BLaER1 treated with 17β-estradiol and CSF1 and Interleukin-3, amounts not matched to agents 10 nM and 100 nM (cell line): ENCODE measurements around the gene PRCC.
A peak's percentile ranks its signal among the peaks of the same experiment; 100 is the strongest.

Experiments
- H3K27ac ChIP-seq, 11 experiments: shearing (Covaris generic); formaldehyde crosslinking; 2 replicates each; pipeline ENCODE4 v1.8.1; 2022
- H3K27me3 ChIP-seq, 11 experiments: shearing (Covaris generic); formaldehyde crosslinking; 2 replicates each; pipeline ENCODE4 v1.8.1; 2022
- H3K36me3 ChIP-seq, 11 experiments: shearing (Covaris generic); formaldehyde crosslinking; 2 replicates each; pipeline ENCODE4 v1.8.1; 2022
- H3K4me1 ChIP-seq, 10 experiments: shearing (Covaris generic); formaldehyde crosslinking; 2 replicates each; pipeline ENCODE4 v1.8.1; 2022
- H3K4me2 ChIP-seq, 11 experiments: shearing (Covaris generic); formaldehyde crosslinking; 2 replicates each; pipeline ENCODE4 v1.8.1; 2022
- H3K4me3 ChIP-seq, 10 experiments: shearing (Covaris generic); formaldehyde crosslinking; 2 replicates each; pipeline ENCODE4 v1.8.1; 2022
- H3K9ac ChIP-seq, 11 experiments: shearing (Covaris generic); formaldehyde crosslinking; 2 replicates each; pipeline ENCODE4 v1.8.1; 2022
- H3K9me3 ChIP-seq, 11 experiments: shearing (Covaris generic); formaldehyde crosslinking; replicated peaks in 1 of 11; 2 replicates each; pipeline ENCODE4 v1.8.1; 2022
- H4K20me1 ChIP-seq, 11 experiments: shearing (Covaris generic); formaldehyde crosslinking; 2 replicates each; pipeline ENCODE4 v1.8.1; 2022
- Cebpa-rat ChIP-seq, 11 experiments: shearing (Covaris generic); IDR thresholded peaks; 2 replicates each; pipeline ENCODE4 v1.8.1; 2022

Gene PRCC

DNA sequence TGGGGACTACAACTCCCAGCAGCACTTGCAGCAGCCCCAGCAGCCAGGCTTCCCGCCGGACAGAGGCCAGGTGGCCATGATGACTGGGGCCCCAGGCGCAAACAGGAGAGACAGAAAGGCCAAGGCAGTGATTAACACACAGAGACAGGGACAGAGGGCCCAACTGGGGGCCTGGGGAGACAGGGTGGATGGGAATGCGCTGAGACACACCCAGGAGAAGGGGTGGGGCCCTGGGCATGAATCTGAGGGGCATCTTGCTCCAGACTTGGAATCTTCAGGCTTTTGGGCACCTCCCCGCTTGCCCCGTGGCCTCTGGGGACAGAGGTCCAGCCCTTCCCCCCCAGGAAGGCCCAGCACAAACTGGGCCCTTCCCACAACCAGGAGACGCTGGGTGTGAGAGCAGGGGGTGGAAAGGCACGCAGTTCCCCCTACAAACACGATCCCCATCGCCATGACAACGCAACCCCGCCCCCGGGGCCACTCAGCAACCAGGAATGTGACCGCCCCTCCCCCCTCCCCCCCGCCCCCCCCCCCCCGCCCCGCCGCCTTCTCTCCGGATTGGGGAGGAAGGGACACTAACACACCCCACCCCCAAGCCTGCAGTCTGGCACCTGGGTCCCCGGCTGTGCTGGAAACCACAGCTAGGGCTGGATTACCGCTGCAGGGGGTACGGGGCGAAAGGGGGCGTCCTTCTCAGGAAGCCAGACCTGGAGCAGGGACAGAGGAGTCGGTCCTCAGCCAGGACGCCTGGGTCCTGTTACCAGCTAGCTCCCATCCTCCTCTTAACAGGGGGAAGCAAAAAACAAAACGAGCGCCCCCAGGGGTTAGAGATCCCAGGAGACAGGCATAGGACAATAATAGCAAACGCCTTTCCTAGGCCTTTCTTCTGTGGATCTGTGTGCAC, 20.4 kb upstream of the PRCC start:
- H3K27ac ChIP-seq: peak overlapping the region; percentile 93 to 100 (median 99)
- H3K4me2 ChIP-seq: peak overlapping the region; percentile 90 to 100 (median 100)
- peaks cover 0 to 58% (median 35%) of the 10 kb centered on the region in 11 experiments; a peak in 18 of 22 replicates for H4K20me1 ChIP-seq
- H3K9me3 ChIP-seq: no peaks in the 10 kb centered on the region
- peak overlapping the region; percentile 87 to 99 (median 98) for H3K4me3 ChIP-seq
- no peaks in the 10 kb centered on the region for H3K27me3 ChIP-seq
- peak overlapping the region; percentile 95 to 100 (median 99) for H3K9ac ChIP-seq
- peaks cover 38 to 72% (median 61%) of the 10 kb centered on the region in 10 experiments for H3K4me1 ChIP-seq
- H3K36me3 ChIP-seq: peaks cover 31 to 65% (median 51%) of the 10 kb centered on the region in 11 experiments
- TF ChIP-seq Cebpa-rat (IDR thresholded peaks at IDR 0.05): no peak

- peaks cover 43 to 68% (median 59%) of the 10 kb centered on the region in 10 experiments for H3K4me1 ChIP-seq
- peak overlapping the region; percentile 87 to 99 (median 98) for H3K4me3 ChIP-seq
- peak overlapping the region; percentile 93 to 100 (median 99) for H3K27ac ChIP-seq
- peak overlapping the region; percentile 90 to 100 (median 100) for H3K4me2 ChIP-seq
- peaks cover 21 to 54% (median 41%) of the 10 kb centered on the region in 11 experiments for H3K36me3 ChIP-seq
- H4K20me1 ChIP-seq: peaks cover 0 to 55% (median 35%) of the 10 kb centered on the region in 11 experiments; a peak in 18 of 22 replicates
- peak overlapping the region; percentile 95 to 100 (median 99) for H3K9ac ChIP-seq
- no peaks in the 10 kb centered on the region for H3K9me3 ChIP-seq
- TF ChIP-seq Cebpa-rat (IDR thresholded peaks at IDR 0.05): no peak
- no peaks in the 10 kb centered on the region for H3K27me3 ChIP-seq
These were observed 19.3 kb upstream of the PRCC start for GRCh38 chr1:156747742-156748669.

- Histone ChIP-seq H3K4me2 (peak overlapping the region; percentile 90 to 100 (median 100)), H3K27me3 (no peaks in the 10 kb centered on the region), H3K4me1 (peaks cover 51 to 68% (median 59%) of the 10 kb centered on the region in 10 experiments), H3K36me3 (peaks cover 12 to 46% (median 32%) of the 10 kb centered on the region in 11 experiments), H3K9me3 (no peaks in the 10 kb centered on the region), H4K20me1 (peaks cover 0 to 48% (median 27%) of the 10 kb centered on the region in 11 experiments; a peak in 18 of 22 replicates), H3K4me3 (peak overlapping the region; percentile 87 to 99 (median 98)), H3K9ac (peak overlapping the region; percentile 95 to 100 (median 99)), H3K27ac (peak overlapping the region; percentile 93 to 100 (median 99))
- TF ChIP-seq Cebpa-rat (IDR thresholded peaks at IDR 0.05): no peak; a peak in 1 of 22 replicates
These were observed 18.5 kb upstream of the PRCC start for GRCh38 chr1:156748670-156749418.

- Histone ChIP-seq H3K27me3 (no peaks in the 10 kb centered on the region), H3K27ac (peak overlapping the region; percentile 93 to 100 (median 99)), H3K4me1 (peaks cover 58 to 70% (median 61%) of the 10 kb centered on the region in 10 experiments), H3K9me3 (no peaks in the 10 kb centered on the region), H4K20me1 (peaks cover 0 to 42% (median 24%) of the 10 kb centered on the region in 11 experiments; a peak in 18 of 22 replicates), H3K9ac (peak overlapping the region; percentile 95 to 100 (median 99)), H3K4me2 (peak overlapping the region; percentile 90 to 100 (median 100)), H3K4me3 (peak overlapping the region; percentile 87 to 99 (median 98)), H3K36me3 (peaks cover 8 to 42% (median 28%) of the 10 kb centered on the region in 11 experiments)
- TF ChIP-seq Cebpa-rat (IDR thresholded peaks at IDR 0.05): no peak
These were observed 17.8 kb upstream of the PRCC start for GRCh38 chr1:156749419-156750118.

GRCh38 chr1:156750191-156750672, 17.1 kb upstream of the PRCC start:
- Histone ChIP-seq H3K4me2 (peak overlapping the region; percentile 90 to 100 (median 100)), H3K36me3 (peaks cover 2 to 35% (median 21%) of the 10 kb centered on the region in 11 experiments; a peak in 21 of 22 replicates), H3K4me1 (peaks cover 59 to 68% (median 61%) of the 10 kb centered on the region in 10 experiments), H3K27ac (peak overlapping the region; percentile 93 to 100 (median 99)), H3K4me3 (peak overlapping the region; percentile 87 to 99 (median 98)), H3K9ac (peak overlapping the region; percentile 95 to 100 (median 99)), H3K27me3 (no peaks in the 10 kb centered on the region), H4K20me1 (peaks cover 0 to 35% (median 18%) of the 10 kb centered on the region in 11 experiments; a peak in 18 of 22 replicates), H3K9me3 (no peaks in the 10 kb centered on the region)
- TF ChIP-seq Cebpa-rat (IDR thresholded peaks at IDR 0.05): peak in 1 of 11 experiments; percentile 70; a peak in 2 of 22 replicates

GRCh38 chr1:156750711-156751450, 16.5 kb upstream of the PRCC start:
- H3K27me3 ChIP-seq: no peaks in the 10 kb centered on the region
- peaks cover 0 to 29% (median 11%) of the 10 kb centered on the region in 11 experiments; a peak in 18 of 22 replicates for H4K20me1 ChIP-seq
- H3K9me3 ChIP-seq: no peaks in the 10 kb centered on the region
- peak overlapping the region; percentile 87 to 99 (median 98) for H3K4me3 ChIP-seq
- H3K9ac ChIP-seq: peak overlapping the region; percentile 95 to 100 (median 99)
- peak in 4 of 11 experiments; percentile 17 to 66 (median 45); a peak in 4 of 22 replicates for TF ChIP-seq Cebpa-rat (IDR thresholded peaks at IDR 0.05)
- peaks cover 55 to 66% (median 60%) of the 10 kb centered on the region in 10 experiments for H3K4me1 ChIP-seq
- H3K27ac ChIP-seq: peak overlapping the region; percentile 93 to 100 (median 99)
- peaks cover 0 to 29% (median 15%) of the 10 kb centered on the region in 11 experiments; a peak in 15 of 22 replicates for H3K36me3 ChIP-seq
- peak overlapping the region; percentile 90 to 100 (median 100) for H3K4me2 ChIP-seq

DNA sequence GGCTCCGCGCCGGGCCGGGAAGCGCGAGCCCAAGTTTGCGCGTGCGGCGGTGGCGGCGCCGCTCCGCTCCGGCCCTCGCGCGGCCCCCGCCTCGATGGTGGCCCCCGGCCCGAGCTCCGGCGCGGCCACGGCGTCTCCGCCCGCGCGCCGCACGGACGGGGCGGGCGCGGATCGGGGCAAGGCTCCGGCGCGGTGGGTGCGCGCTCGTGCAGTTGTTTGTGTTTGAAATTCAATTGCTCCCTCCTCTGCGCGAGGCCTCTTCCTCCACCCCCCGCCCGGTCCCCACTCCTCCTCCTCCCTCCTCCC, 15.9 kb upstream of the PRCC start, which contains the start of gene HDGF:
Gene HDGF (minus strand): TSS at position 225 of the 306 bp plus-strand sequence. CDS start 246 bp downstream, outside the sequence.
- H3K9ac ChIP-seq: peak within 1 kb of the TSS; percentile 95 to 100 (median 99)
- TF ChIP-seq Cebpa-rat (IDR thresholded peaks at IDR 0.05): no peak
- H3K36me3 ChIP-seq: peaks cover 0 to 23% (median 10%) of the 10 kb centered on the region in 11 experiments; a peak in 10 of 22 replicates
- H3K9me3 ChIP-seq: no peaks in the 10 kb centered on the region
- H4K20me1 ChIP-seq: peaks cover 0 to 24% (median 6%) of the 10 kb centered on the region in 11 experiments; a peak in 18 of 22 replicates
- peak within 1 kb of the TSS; percentile 90 to 100 (median 100) for H3K4me2 ChIP-seq
- H3K4me1 ChIP-seq: peaks cover 50 to 63% (median 56%) of the 10 kb centered on the region in 10 experiments
- H3K27me3 ChIP-seq: no peaks in the 10 kb centered on the region
- peak within 1 kb of the TSS; percentile 87 to 99 (median 98) for H3K4me3 ChIP-seq
- H3K27ac ChIP-seq: peak within 1 kb of the TSS; percentile 93 to 100 (median 99)
